ENCODE results near the gene FAM117A. TPM values are rescaled to one million over a fixed set of nuclear protein-coding genes. Genes with fewer than 3 reads are reported as not detected.

The FAM117A gene
- polyA plus RNA-seq, 2 donors: 4.8 to 5.9 TPM

DNA sequence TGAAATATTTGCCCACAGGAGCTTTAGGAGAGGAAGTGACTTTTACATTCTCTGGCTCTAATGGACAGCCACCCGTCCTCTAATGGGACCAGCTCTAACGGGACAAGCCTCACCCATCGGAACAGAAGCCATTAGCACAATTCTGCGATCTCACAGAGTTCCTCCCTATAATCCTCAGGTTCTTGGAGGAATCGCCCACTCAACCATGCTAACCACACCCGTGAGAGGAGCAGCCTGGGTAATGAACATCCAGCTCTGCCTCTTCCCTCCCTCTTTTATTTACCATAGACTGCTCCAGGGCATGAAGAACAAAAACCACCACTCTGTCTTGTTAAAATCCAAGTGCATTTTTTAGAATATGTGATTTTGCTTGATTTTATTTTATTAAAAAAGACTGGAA is 63.0 kb downstream of the FAM117A start:
- no peaks in the 10 kb centered on the region for H3K9me3 ChIP-seq (ENCODE audit: control insufficient read depth in 2 of 2, insufficient read depth in 1 of 2, low read depth in 1 of 2, low read length in 1 of 2)
- WGBS, 2 donors: 51 to 64% methylated on average over 6 of the region's 6 CpGs
- peaks cover 0 to 2% of the 10 kb centered on the region in 2 donors for H3K4me1 ChIP-seq (ENCODE audit: control insufficient read depth in 2 of 2, insufficient read depth in 2 of 2, low read length in 1 of 2)
- no peak overlapping the region for H3K4me3 ChIP-seq (ENCODE audit: low read depth in 1 of 2, low read length in 2 of 2)
- H3K27me3 ChIP-seq (ENCODE audit: control insufficient read depth in 1 of 2, insufficient read depth in 2 of 2, low read length in 2 of 2): no peaks in the 10 kb centered on the region
- peak overlapping the region in 1 of 2 donors; percentile 27 for H3K27ac ChIP-seq (ENCODE audit: low read depth in 2 of 2, low read length in 1 of 2)
- H3K36me3 ChIP-seq (ENCODE audit: control insufficient read depth in 2 of 2, insufficient read depth in 2 of 2, low read length in 1 of 2): peaks cover 11 to 32% of the 10 kb centered on the region in 2 donors

DNA sequence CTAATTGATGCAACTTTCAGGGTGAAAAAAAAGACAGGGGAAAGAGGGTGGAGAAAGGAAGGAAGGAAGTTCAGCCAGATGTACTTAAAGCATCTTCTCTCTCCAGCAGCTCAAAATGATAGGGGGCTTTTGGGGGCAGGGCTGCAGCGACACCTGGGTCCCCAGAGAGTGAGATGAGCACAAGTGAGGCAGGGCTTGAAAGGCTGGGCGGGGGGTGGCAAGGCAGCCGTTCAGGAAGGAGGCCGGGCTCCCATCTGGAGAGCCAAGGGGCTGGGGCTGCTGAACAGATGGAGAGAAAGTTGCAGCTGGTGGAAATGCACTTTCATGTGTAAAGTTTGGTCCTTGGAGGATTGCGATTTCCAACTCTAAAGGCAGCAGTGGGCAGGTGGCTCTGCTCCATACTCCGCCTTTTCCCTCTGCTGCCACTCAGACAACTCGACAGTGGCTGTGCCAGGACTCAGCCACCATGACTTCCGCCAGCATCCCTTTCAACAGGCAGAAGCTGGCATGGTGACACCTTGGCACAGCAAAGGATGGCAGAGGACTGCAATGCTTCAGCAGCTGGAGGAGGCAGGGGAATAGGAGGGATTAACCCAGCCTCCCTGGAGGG is 63.9 kb downstream of the FAM117A start:
- Histone ChIP-seq H3K27ac (ENCODE audit: low read depth in 2 of 2, low read length in 1 of 2) (peak overlapping the region in 1 of 2 donors; percentile 51), H3K4me3 (ENCODE audit: low read depth in 1 of 2, low read length in 2 of 2) (no peak overlapping the region), H3K4me1 (ENCODE audit: control insufficient read depth in 2 of 2, insufficient read depth in 2 of 2, low read length in 1 of 2) (peaks cover under 1 to 2% of the 10 kb centered on the region in 2 donors), H3K9me3 (ENCODE audit: control insufficient read depth in 2 of 2, insufficient read depth in 1 of 2, low read depth in 1 of 2, low read length in 1 of 2) (no peaks in the 10 kb centered on the region), H3K27me3 (ENCODE audit: control insufficient read depth in 1 of 2, insufficient read depth in 2 of 2, low read length in 2 of 2) (no peaks in the 10 kb centered on the region), H3K36me3 (ENCODE audit: control insufficient read depth in 2 of 2, insufficient read depth in 2 of 2, low read length in 1 of 2) (peaks cover 11 to 29% of the 10 kb centered on the region in 2 donors)
- WGBS, 2 donors: 49 to 59% methylated on average over 8 of the region's 8 CpGs

DNA sequence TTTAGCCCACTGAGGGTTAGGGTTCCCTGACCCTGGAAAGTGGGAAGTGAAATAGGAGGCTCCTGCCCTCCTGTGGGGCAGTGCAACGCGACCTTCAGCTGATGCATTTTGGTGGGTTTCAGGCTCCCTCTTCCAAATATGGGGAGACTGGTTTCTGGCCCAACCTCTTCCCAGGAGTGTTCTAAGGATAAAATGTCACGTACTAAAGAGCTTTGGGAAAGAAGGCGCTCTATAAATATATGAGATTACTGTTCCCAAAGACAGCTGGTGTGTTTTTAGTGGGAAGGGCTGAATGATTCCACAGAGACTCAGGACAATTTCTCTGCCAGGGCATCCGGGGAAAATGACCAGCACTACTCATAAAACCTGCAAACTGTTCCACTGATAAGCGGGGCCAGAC is 65.9 kb downstream of the FAM117A start:
- 54 to 63% methylated on average over 6 of the region's 6 CpGs for WGBS, 2 donors

DNA sequence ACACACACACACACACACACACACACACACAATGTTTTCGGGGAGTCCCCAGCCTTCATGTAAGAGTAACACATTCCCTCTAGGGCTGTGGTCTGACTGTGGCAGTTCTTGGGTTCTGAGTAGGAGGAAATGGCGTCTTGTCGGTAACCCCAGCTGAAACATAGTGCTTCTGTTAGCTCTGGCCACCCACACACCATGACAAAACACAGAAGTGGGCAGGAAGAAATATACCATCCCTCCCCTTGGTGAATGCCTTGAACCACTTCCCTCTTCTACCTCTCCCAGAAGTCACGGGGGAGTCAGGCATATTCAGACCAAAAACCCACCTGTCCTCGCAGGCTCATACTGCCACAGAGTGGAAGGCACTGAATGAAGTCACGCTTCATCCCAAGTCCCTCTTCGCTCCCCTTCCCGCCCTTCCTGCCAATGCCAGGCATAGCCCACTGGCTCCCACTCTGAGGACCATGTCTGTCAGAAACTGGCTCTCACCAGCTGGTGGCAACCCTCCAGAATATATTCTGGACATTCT is 67.6 kb downstream of the FAM117A start:
- Histone ChIP-seq H3K27ac (ENCODE audit: low read depth in 2 of 2, low read length in 1 of 2) (peak overlapping the region in 1 of 2 donors; percentile 16), H3K4me3 (ENCODE audit: low read depth in 1 of 2, low read length in 2 of 2) (no peak overlapping the region), H3K27me3 (ENCODE audit: control insufficient read depth in 1 of 2, insufficient read depth in 2 of 2, low read length in 2 of 2) (no peaks in the 10 kb centered on the region), H3K9me3 (ENCODE audit: control insufficient read depth in 2 of 2, insufficient read depth in 1 of 2, low read depth in 1 of 2, low read length in 1 of 2) (no peaks in the 10 kb centered on the region), H3K4me1 (ENCODE audit: control insufficient read depth in 2 of 2, insufficient read depth in 2 of 2, low read length in 1 of 2) (peaks cover 2 to 3% of the 10 kb centered on the region in 2 donors), H3K36me3 (ENCODE audit: control insufficient read depth in 2 of 2, insufficient read depth in 2 of 2, low read length in 1 of 2) (peaks cover 4 to 8% of the 10 kb centered on the region in 2 donors)
- 64 to 71% methylated on average over 8 of the region's 8 CpGs for WGBS, 2 donors

More for the DNA sequence above, 65.9 kb downstream of the FAM117A start:
- H3K36me3 ChIP-seq (ENCODE audit: control insufficient read depth in 2 of 2, insufficient read depth in 2 of 2, low read length in 1 of 2): peaks cover 4 to 18% of the 10 kb centered on the region in 2 donors
- H3K27ac ChIP-seq (ENCODE audit: low read depth in 2 of 2, low read length in 1 of 2): peak overlapping the region in 1 of 2 donors; percentile 15
- H3K9me3 ChIP-seq (ENCODE audit: control insufficient read depth in 2 of 2, insufficient read depth in 1 of 2, low read depth in 1 of 2, low read length in 1 of 2): no peaks in the 10 kb centered on the region
- no peaks in the 10 kb centered on the region for H3K27me3 ChIP-seq (ENCODE audit: control insufficient read depth in 1 of 2, insufficient read depth in 2 of 2, low read length in 2 of 2)
- H3K4me1 ChIP-seq (ENCODE audit: control insufficient read depth in 2 of 2, insufficient read depth in 2 of 2, low read length in 1 of 2): peaks cover 2 to 3% of the 10 kb centered on the region in 2 donors
- no peak overlapping the region for H3K4me3 ChIP-seq (ENCODE audit: low read depth in 1 of 2, low read length in 2 of 2)

DNA sequence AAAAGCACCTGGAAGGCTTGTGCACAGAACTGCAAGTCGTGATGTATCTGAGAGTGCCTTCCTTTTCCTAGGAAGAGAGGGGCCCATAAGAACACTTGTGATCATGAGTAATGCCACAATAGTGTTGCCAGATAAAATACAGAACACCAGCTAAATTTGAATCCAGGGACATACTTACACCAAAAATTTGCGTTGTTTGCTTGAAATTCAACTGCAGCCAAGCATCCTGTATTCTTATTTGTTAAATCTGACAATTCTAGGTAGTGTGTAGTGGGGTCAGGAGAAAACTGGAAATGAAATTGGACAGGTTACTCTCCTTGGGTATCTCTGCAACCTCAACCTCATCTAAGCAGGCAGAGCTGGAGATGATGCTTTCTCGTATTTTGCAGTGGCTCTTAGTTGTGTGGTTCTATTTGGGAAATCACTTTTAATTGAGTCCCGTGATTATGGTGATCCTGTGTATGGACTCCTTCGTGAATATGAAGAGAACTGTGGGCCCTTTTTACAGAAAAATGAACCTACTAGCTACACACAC is 68.2 kb downstream of the FAM117A start:
- no peaks in the 10 kb centered on the region for H3K27me3 ChIP-seq (ENCODE audit: control insufficient read depth in 1 of 2, insufficient read depth in 2 of 2, low read length in 2 of 2)
- no peak overlapping the region for H3K4me3 ChIP-seq (ENCODE audit: low read depth in 1 of 2, low read length in 2 of 2)
- 48 to 49% methylated on average over 5 of the region's 5 CpGs for WGBS, 2 donors
- H3K4me1 ChIP-seq (ENCODE audit: control insufficient read depth in 2 of 2, insufficient read depth in 2 of 2, low read length in 1 of 2): peaks cover 2 to 3% of the 10 kb centered on the region in 2 donors
- H3K36me3 ChIP-seq (ENCODE audit: control insufficient read depth in 2 of 2, insufficient read depth in 2 of 2, low read length in 1 of 2): peaks cover 2 to 4% of the 10 kb centered on the region in 2 donors
- H3K27ac ChIP-seq (ENCODE audit: low read depth in 2 of 2, low read length in 1 of 2): no peak overlapping the region
- no peaks in the 10 kb centered on the region for H3K9me3 ChIP-seq (ENCODE audit: control insufficient read depth in 2 of 2, insufficient read depth in 1 of 2, low read depth in 1 of 2, low read length in 1 of 2)

DNA sequence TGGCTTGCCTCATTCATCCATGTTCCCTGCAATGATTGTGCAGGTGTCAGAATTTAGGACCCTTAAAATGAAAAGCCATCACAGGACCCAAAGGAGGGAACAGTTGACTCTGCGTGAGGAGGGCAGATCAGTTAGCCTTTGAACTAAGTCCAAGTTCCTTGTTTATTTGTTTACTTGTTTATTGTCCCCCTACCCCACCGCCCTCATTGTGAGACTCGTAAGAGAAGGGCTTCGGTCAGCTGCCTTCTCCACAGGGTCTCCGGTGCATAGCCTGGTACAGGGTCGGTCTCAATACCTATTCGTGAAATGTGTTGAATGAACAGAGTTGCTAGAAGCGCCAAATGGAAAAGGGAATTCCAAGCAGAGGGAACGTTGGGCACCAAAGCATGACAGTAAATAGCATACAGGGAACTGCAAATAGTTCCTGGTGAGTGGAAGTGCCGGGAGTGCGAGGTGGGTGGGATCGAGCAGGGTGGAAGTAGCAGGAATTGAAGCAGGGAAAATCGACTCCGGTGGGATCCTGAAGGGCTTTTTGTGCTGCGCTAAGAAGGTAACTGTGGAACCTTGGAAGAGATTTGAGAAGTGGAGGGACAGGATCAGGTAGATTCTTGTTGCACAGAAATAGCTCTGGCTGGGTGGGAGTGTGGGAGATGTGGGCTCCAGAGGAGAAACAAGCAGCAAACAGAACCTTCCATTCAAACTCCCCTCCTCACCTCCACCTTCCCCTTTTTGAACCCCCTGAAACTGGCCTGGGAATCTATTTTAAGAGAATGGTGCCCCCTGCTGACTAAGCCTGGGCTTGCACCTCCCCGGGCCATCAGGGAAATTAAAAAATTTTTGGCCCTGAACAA is 68.9 kb downstream of the FAM117A start:
- WGBS, 2 donors: 24 to 31% methylated on average over 16 of the region's 16 CpGs
- Histone ChIP-seq H3K27me3 (ENCODE audit: control insufficient read depth in 1 of 2, insufficient read depth in 2 of 2, low read length in 2 of 2) (no peaks in the 10 kb centered on the region), H3K36me3 (ENCODE audit: control insufficient read depth in 2 of 2, insufficient read depth in 2 of 2, low read length in 1 of 2) (peaks cover 0 to 1% of the 10 kb centered on the region in 2 donors), H3K9me3 (ENCODE audit: control insufficient read depth in 2 of 2, insufficient read depth in 1 of 2, low read depth in 1 of 2, low read length in 1 of 2) (no peaks in the 10 kb centered on the region), H3K27ac (ENCODE audit: low read depth in 2 of 2, low read length in 1 of 2) (no peak overlapping the region), H3K4me1 (ENCODE audit: control insufficient read depth in 2 of 2, insufficient read depth in 2 of 2, low read length in 1 of 2) (peaks cover 2 to 3% of the 10 kb centered on the region in 2 donors), H3K4me3 (ENCODE audit: low read depth in 1 of 2, low read length in 2 of 2) (no peak overlapping the region)

DNA sequence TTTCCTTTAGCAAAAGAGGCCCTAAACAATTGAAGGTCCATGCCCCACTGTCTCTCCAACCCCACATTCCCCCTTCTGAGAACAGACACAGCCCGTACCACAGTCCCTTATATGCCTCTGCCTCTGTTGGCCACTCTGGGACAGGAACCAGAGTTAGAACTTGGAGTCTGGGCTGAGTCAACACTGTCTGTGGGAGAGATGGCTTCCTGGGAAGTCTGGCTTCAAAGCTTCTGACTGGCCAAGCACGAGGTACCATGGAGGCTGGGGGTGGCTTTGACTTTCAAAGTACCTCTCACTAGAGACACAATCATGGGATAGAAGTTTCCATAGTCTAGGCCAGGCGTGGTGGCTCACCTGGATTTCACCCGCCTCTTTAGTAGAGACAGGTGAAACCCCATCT is 71.2 kb downstream of the FAM117A start:
- H3K9me3 ChIP-seq (ENCODE audit: control insufficient read depth in 2 of 2, insufficient read depth in 1 of 2, low read depth in 1 of 2, low read length in 1 of 2): no peaks in the 10 kb centered on the region
- H3K36me3 ChIP-seq (ENCODE audit: control insufficient read depth in 2 of 2, insufficient read depth in 2 of 2, low read length in 1 of 2): no peaks in the 10 kb centered on the region
- H3K4me1 ChIP-seq (ENCODE audit: control insufficient read depth in 2 of 2, insufficient read depth in 2 of 2, low read length in 1 of 2): peaks cover 2 to 3% of the 10 kb centered on the region in 2 donors
- 86 to 93% methylated on average over 4 of the region's 4 CpGs for WGBS, 2 donors
- no peaks in the 10 kb centered on the region for H3K27me3 ChIP-seq (ENCODE audit: control insufficient read depth in 1 of 2, insufficient read depth in 2 of 2, low read length in 2 of 2)
- peak overlapping the region; percentile 4 to 36 for H3K27ac ChIP-seq (ENCODE audit: low read depth in 2 of 2, low read length in 1 of 2)
- no peak overlapping the region for H3K4me3 ChIP-seq (ENCODE audit: low read depth in 1 of 2, low read length in 2 of 2)

DNA sequence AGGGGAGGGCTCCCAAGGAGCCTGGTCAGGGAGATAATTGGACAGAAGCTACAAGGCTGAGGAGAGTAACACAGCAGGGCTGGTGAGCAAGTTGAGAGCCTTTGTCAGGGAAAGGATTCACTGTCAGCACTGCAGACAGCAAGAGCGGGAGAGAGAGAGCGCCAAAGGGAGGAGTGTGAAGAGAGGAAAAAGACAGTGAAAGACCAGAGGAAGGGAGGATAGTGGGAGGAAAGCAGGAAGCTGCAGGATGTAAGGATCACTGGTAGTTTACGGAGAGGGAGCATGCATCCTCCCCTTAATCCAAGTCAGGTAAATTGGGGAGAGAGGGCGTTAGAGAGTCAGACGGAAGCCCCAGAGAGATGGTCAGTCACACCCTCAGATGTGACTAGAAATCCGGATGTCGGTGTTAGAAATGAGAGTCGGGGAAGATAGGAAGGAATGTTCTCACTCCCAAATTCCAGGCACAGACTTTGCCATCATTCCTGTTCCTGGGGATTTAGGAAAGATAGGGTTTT is 72.2 kb downstream of the FAM117A start:
- no peak overlapping the region for H3K4me3 ChIP-seq (ENCODE audit: low read depth in 1 of 2, low read length in 2 of 2)
- H3K27ac ChIP-seq (ENCODE audit: low read depth in 2 of 2, low read length in 1 of 2): peak overlapping the region; percentile 57 to 58
- peaks cover 2 to 3% of the 10 kb centered on the region in 2 donors for H3K4me1 ChIP-seq (ENCODE audit: control insufficient read depth in 2 of 2, insufficient read depth in 2 of 2, low read length in 1 of 2)
- no peaks in the 10 kb centered on the region for H3K36me3 ChIP-seq (ENCODE audit: control insufficient read depth in 2 of 2, insufficient read depth in 2 of 2, low read length in 1 of 2)
- no peaks in the 10 kb centered on the region for H3K9me3 ChIP-seq (ENCODE audit: control insufficient read depth in 2 of 2, insufficient read depth in 1 of 2, low read depth in 1 of 2, low read length in 1 of 2)
- no peaks in the 10 kb centered on the region for H3K27me3 ChIP-seq (ENCODE audit: control insufficient read depth in 1 of 2, insufficient read depth in 2 of 2, low read length in 2 of 2)
- WGBS, 2 donors: 59 to 68% methylated on average over 8 of the region's 8 CpGs

DNA sequence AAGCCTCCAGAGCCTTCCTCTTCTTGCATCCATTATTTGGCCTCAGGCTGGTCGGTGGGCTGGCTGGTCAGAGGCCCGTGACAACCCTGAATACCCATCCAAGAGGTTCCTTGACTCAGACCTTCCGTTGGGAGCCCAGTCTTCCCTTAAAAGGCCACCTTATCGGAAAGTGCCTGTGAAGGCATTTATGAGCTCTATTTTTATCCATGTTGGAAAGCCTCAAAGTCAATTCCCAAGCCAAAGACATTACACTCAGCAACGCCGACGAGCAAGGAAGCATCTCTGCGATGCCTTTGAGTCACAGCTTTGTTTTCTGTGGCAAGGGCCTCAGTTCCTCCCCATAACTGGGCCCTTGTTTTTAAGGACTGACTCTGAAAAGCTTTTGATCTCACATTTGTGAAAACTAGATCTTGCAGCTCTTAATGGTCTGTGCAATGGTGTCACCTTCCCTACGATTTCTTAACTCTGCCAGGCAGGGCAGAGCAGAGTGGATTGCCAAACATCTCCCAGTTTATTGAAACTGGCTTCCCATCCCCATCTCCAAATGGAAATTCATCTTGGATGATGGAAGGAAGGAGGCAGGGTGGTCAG is 72.8 kb downstream of the FAM117A start:
- Histone ChIP-seq H3K4me1 (ENCODE audit: control insufficient read depth in 2 of 2, insufficient read depth in 2 of 2, low read length in 1 of 2) (peaks cover 0 to 3% of the 10 kb centered on the region in 2 donors), H3K4me3 (ENCODE audit: low read depth in 1 of 2, low read length in 2 of 2) (no peak overlapping the region)
- WGBS, 2 donors: 63 to 71% methylated on average over 9 of the region's 9 CpGs

More for the DNA sequence above, 72.8 kb downstream of the FAM117A start:
- H3K27ac ChIP-seq (ENCODE audit: low read depth in 2 of 2, low read length in 1 of 2): peak overlapping the region; percentile 57 to 58
- no peaks in the 10 kb centered on the region for H3K9me3 ChIP-seq (ENCODE audit: control insufficient read depth in 2 of 2, insufficient read depth in 1 of 2, low read depth in 1 of 2, low read length in 1 of 2)
- no peaks in the 10 kb centered on the region for H3K36me3 ChIP-seq (ENCODE audit: control insufficient read depth in 2 of 2, insufficient read depth in 2 of 2, low read length in 1 of 2)
- H3K27me3 ChIP-seq (ENCODE audit: control insufficient read depth in 1 of 2, insufficient read depth in 2 of 2, low read length in 2 of 2): no peaks in the 10 kb centered on the region

All from esophagus (tissue), 2 donors.